ENCODE results near the gene TNFRSF6B.

TNFRSF6B gene

GRCh38 chr20:63653974-63654668 lies 42.3 kb upstream of the TNFRSF6B start:
- peak overlapping the region; percentile 87 for H3K27ac ChIP-seq
- TF ChIP-seq CTCF (IDR thresholded peaks at IDR 0.05) (no peak), ZFX (IDR thresholded peaks at IDR 0.05; ENCODE audit: borderline replicate concordance) (no peak)

- TF ChIP-seq CTCF (IDR thresholded peaks at IDR 0.05), result no peak
- no peak for TF ChIP-seq ZFX (IDR thresholded peaks at IDR 0.05; ENCODE audit: borderline replicate concordance)
- H3K27ac ChIP-seq, result peak overlapping the region; percentile 87; the same call in 1 of the 2 replicates
Observed at GRCh38 chr20:63655249-63655648, 41.2 kb upstream of the TNFRSF6B start.

GRCh38 chr20:63656451-63656850 lies 40.0 kb upstream of the TNFRSF6B start:
- H3K27ac ChIP-seq, result peak overlapping the region; percentile 86; the same call in 1 of the 2 replicates
- TF ChIP-seq CTCF (IDR thresholded peaks at IDR 0.05), result no peak
- TF ChIP-seq ZFX (IDR thresholded peaks at IDR 0.05; ENCODE audit: borderline replicate concordance), result no peak

- H3K27ac ChIP-seq, result peak overlapping the region; percentile 86
- TF ChIP-seq ZFX (IDR thresholded peaks at IDR 0.05; ENCODE audit: borderline replicate concordance) (no peak), CTCF (IDR thresholded peaks at IDR 0.05) (no peak)
Observed at GRCh38 chr20:63657260-63657936, 39.1 kb upstream of the TNFRSF6B start.

- H3K27ac ChIP-seq, result peak within 1 kb of the TSS; percentile 86
Observed at GRCh38 chr20:63657937-63658748, 38.3 kb upstream of the TNFRSF6B start, which contains the start of gene RTEL1. Gene RTEL1, plus strand, starts transcription at chr20:63658312. Its CDS starts 1,091 bp downstream, at chr20:63659403.

GRCh38 chr20:63658749-63659187 lies 37.7 kb upstream of the TNFRSF6B start:
- TF ChIP-seq CTCF (IDR thresholded peaks at IDR 0.05), result no peak
- TF ChIP-seq ZFX (IDR thresholded peaks at IDR 0.05; ENCODE audit: borderline replicate concordance), result no peak
- H3K27ac ChIP-seq, result peak overlapping the region; percentile 86

More at GRCh38 chr20:63657937-63658748, 38.3 kb upstream of the TNFRSF6B start, which contains the start of gene RTEL1:
- TF ChIP-seq ZFX (IDR thresholded peaks at IDR 0.05; ENCODE audit: borderline replicate concordance) (no peak), CTCF (IDR thresholded peaks at IDR 0.05) (no peak)

All from 22Rv1 (cell line).